ENCODE results near the gene NPDC1. TPM values are rescaled to one million over a fixed set of nuclear protein-coding genes. Genes with fewer than 3 reads are reported as not detected.

The NPDC1 gene
- total RNA-seq, 1 experiment from 2014 or later = not detected

- no peak overlapping the region for H3K27ac ChIP-seq
- no peak for DNase-seq (ENCODE audit: low read depth in 1 of 2, low spot score in 2 of 2)
- H3K27me3 ChIP-seq (replicated peaks) = peaks cover 51% of the 10 kb centered on the region
- no peak overlapping the region for H3K4me3 ChIP-seq
- H3K4me1 ChIP-seq (replicated peaks) = no peaks in the 10 kb centered on the region
- no peaks in the 10 kb centered on the region for H3K36me3 ChIP-seq
- H3K9me3 ChIP-seq (replicated peaks) = no peaks in the 10 kb centered on the region
Measured at GRCh38 chr9:137056739-137057415, 10.9 kb upstream of the NPDC1 start.

- Histone ChIP-seq H3K4me3 (no peak overlapping the region), H3K9me3 (replicated peaks) (no peaks in the 10 kb centered on the region), H3K27ac (no peak overlapping the region), H3K4me1 (replicated peaks) (no peaks in the 10 kb centered on the region), H3K27me3 (replicated peaks) (peaks cover 54% of the 10 kb centered on the region), H3K36me3 (no peaks in the 10 kb centered on the region)
- no peak for DNase-seq (ENCODE audit: low read depth in 1 of 2, low spot score in 2 of 2)
Measured at GRCh38 chr9:137055385-137056364, 9.7 kb upstream of the NPDC1 start.

- H3K36me3 ChIP-seq = no peaks in the 10 kb centered on the region
- no peak overlapping the region for H3K4me3 ChIP-seq
- no peaks in the 10 kb centered on the region for H3K4me1 ChIP-seq (replicated peaks)
- H3K27ac ChIP-seq = no peak overlapping the region
- no peak for DNase-seq (ENCODE audit: low read depth in 1 of 2, low spot score in 2 of 2)
- no peaks in the 10 kb centered on the region for H3K9me3 ChIP-seq (replicated peaks)
- H3K27me3 ChIP-seq (replicated peaks) = peaks cover 58% of the 10 kb centered on the region
Measured at GRCh38 chr9:137054932-137055384, 9.0 kb upstream of the NPDC1 start.

DNA sequence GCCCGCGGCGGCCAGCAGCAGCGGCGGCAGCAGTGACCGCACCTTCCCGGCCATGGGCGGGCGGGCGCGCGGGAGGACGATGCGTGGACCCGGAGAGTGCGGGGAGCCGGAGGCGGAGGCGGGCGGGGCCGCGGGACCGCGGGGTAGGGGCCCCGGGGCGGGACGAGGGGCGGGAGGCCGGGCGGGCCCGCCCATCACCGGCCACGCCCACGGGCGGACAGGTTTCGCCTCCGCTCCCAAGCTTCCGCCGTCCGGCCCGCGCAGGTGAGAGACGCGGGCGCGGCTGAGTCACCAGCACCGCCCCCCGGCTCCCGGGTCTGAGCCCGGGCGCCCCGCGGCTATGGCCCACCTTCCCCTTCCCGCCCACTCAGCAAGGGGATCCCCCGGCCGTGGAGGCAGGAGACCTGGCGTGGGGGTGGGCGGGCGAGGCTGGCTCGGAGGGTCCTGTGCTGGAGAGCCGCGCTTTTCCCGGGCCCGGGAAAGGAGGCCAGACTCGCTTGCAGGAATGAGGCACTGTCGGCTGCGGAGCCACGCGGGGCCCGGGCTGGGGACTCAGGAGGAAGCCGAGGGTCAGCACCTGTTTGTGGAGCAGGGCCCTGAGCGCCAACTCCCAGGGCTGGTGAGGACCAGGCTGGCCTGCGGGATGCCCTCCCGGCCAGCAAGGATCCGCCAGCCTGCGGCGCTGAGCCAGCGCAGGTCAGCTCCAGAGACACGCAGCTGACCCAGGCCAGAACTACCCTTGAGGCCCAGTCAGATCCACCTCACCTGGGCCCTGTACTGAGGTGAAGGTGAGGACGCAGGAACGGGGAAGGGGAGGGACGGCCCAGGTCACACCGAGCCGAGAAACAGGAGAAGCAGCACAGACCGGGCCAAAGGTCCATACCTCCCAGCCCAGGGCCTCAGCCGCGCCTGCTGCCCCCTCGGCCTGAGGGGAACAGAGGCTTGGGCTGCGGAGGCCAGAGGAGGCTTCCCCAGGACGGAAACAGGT lies 8.3 kb upstream of the NPDC1 start, which contains the start of gene ENTPD2:
Gene ENTPD2, minus strand, starts transcription at position 118 of the 988 bp plus-strand sequence. Its CDS starts 64 bp downstream, at position 54.
- Histone ChIP-seq H3K4me3 (no peak within 1 kb of the TSS), H3K27me3 (replicated peaks) (peaks cover 64% of the 10 kb centered on the region), H3K36me3 (no peaks in the 10 kb centered on the region), H3K4me1 (replicated peaks) (no peaks in the 10 kb centered on the region), H3K27ac (no peak within 1 kb of the TSS), H3K9me3 (replicated peaks) (no peaks in the 10 kb centered on the region)
- DNase-seq (ENCODE audit: low read depth in 1 of 2, low spot score in 2 of 2) = no peak

GRCh38 chr9:137052998-137053943 lies 7.3 kb upstream of the NPDC1 start:
- no peak for DNase-seq (ENCODE audit: low read depth in 1 of 2, low spot score in 2 of 2)
- peaks cover 64% of the 10 kb centered on the region for H3K27me3 ChIP-seq (replicated peaks)
- no peaks in the 10 kb centered on the region for H3K9me3 ChIP-seq (replicated peaks)
- no peak overlapping the region for H3K27ac ChIP-seq
- H3K36me3 ChIP-seq = no peaks in the 10 kb centered on the region
- H3K4me1 ChIP-seq (replicated peaks) = no peaks in the 10 kb centered on the region
- H3K4me3 ChIP-seq = no peak overlapping the region

DNA sequence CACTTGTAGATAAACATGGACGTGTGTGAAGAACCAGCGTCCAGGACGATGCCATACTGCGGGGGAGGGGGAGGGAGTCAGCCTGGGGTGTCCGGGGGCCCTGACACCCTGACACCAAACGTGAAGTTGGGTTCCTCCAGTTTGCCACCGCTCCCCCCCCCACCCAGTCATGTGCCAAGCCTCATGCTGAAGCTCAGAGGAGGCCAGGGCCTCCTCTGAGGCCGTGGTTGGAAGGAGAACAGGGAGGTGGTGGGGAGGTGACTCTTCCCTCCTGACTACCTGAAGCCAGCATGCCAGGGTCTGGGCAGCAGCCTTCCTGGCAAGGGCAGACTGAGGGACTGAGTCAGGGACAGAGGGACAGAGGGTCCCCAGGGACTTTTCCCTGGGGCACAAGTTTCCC lies 6.3 kb upstream of the NPDC1 start:
- Histone ChIP-seq H3K4me1 (replicated peaks) (no peaks in the 10 kb centered on the region), H3K4me3 (no peak overlapping the region), H3K9me3 (replicated peaks) (no peaks in the 10 kb centered on the region), H3K36me3 (no peaks in the 10 kb centered on the region), H3K27me3 (replicated peaks) (peaks cover 63% of the 10 kb centered on the region), H3K27ac (no peak overlapping the region)
- no peak for DNase-seq (ENCODE audit: low read depth in 1 of 2, low spot score in 2 of 2)

DNA sequence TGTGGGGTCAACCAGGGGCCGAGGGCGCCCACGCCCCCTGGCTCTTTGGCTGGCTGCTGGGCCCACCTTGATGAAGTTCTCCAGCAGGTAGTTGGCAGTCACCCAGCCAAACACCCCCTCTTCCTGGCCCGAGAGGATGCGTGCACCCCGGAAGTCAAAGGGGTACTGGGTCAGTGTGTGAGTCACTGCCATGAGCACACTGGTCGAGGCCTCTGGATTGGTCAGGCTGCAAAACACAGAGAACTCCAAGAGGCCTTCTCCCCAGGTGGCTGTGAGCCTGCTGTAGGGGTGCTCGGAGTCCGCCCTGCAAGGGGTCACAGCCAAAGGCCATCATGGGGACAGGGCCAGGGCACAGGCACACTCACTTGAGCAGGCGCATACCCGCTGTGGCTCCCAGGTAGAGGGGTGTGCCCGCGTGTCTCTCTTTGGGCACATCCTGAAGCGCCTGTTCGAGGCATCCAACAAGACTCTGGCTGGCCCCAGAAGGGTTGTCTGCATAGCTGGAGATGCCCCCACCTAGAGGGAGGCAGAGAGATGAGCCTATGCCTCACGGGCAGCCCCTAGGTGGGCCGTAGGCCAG lies 5.3 kb upstream of the NPDC1 start:
- no peak for DNase-seq (ENCODE audit: low read depth in 1 of 2, low spot score in 2 of 2)
- H3K27me3 ChIP-seq (replicated peaks) = peaks cover 68% of the 10 kb centered on the region

GRCh38 chr9:137050570-137050969 lies 4.6 kb upstream of the NPDC1 start:
- Histone ChIP-seq H3K27me3 (replicated peaks) (peaks cover 66% of the 10 kb centered on the region), H3K4me3 (no peak overlapping the region), H3K4me1 (replicated peaks) (peaks cover 8% of the 10 kb centered on the region), H3K36me3 (no peaks in the 10 kb centered on the region), H3K27ac (no peak overlapping the region), H3K9me3 (replicated peaks) (no peaks in the 10 kb centered on the region)
- no peak for DNase-seq (ENCODE audit: low read depth in 1 of 2, low spot score in 2 of 2)

More for the DNA sequence above, 5.3 kb upstream of the NPDC1 start:
- H3K36me3 ChIP-seq = no peaks in the 10 kb centered on the region
- H3K27ac ChIP-seq = no peak overlapping the region
- H3K9me3 ChIP-seq (replicated peaks) = no peaks in the 10 kb centered on the region
- H3K4me1 ChIP-seq (replicated peaks) = peaks cover 3% of the 10 kb centered on the region
- no peak overlapping the region for H3K4me3 ChIP-seq

DNA sequence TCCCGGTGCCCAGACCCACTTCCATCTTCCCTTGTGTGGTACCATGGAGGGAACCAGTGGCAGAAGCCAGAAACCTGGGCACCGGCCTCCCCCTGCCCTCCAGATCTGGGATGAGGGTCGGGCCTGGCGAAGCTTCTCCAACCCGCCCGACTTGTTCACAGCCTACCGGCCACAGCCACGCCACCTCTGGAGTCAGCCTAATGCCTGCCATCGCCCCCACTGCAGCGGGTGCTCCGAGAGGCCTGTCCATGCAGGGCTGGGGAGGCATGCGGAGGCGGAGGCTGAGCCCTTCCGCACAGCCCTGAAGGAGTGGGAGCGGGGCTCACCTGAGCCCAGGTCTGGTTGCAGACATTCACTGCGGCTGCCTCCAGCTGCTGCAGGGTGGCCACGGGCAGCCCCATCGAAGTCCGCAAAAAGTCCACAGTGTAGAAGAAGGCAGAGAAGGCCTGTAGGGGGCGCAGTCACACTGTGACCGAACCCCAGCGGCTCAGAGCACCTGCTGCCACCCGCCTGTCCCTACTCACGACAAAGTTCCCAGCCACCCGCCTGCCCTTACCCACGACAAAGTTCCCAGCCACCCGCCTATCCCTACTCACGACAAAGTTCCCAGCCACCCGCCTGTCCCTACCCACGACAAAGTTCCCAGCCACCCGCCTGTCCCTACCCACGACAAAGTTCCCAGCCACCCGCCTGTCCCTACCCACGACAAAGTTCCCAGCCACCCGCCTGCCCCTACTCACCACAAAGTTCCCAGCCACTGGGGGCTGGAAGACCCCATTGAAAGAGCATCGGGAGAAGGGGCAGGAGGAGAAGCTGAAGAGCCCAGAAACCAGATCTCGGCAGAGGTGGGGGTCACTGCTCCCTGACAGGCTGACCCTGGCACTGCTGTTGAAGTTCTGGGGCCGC lies 3.8 kb upstream of the NPDC1 start:
- Histone ChIP-seq H3K9me3 (replicated peaks) (no peaks in the 10 kb centered on the region), H3K27me3 (replicated peaks) (peaks cover 68% of the 10 kb centered on the region), H3K4me1 (replicated peaks) (peaks cover 8% of the 10 kb centered on the region), H3K27ac (no peak overlapping the region), H3K36me3 (no peaks in the 10 kb centered on the region), H3K4me3 (no peak overlapping the region)
- DNase-seq (ENCODE audit: low read depth in 1 of 2, low spot score in 2 of 2) = no peak

GRCh38 chr9:137048655-137049543 lies 2.9 kb upstream of the NPDC1 start:
- Histone ChIP-seq H3K36me3 (no peaks in the 10 kb centered on the region), H3K4me3 (no peak overlapping the region), H3K9me3 (replicated peaks) (no peaks in the 10 kb centered on the region), H3K27ac (no peak overlapping the region), H3K4me1 (replicated peaks) (peaks cover 8% of the 10 kb centered on the region), H3K27me3 (replicated peaks) (peaks cover 69% of the 10 kb centered on the region)
- no peak for DNase-seq (ENCODE audit: low read depth in 1 of 2, low spot score in 2 of 2)
